Loucy (cell line): ENCODE measurements around the gene SSTR1.

ENCODE experiments used
- H2AFZ ChIP-seq: fragments of 200-600 bp; sonication (generic); 2 replicates; pipeline ENCODE4 v1.6.0; 2016; ENCODE audit warnings: antibody characterized with exemption, mild to moderate bottlenecking, low read length, moderate library complexity
- H3F3A ChIP-seq: fragments of 200-600 bp; 2 replicates; pipeline ENCODE4 v1.6.0; 2016; ENCODE audit warnings: antibody characterized with exemption, low read depth, mild to moderate bottlenecking
- H3K27me3 ChIP-seq: fragments of 200-600 bp; sonication (generic); 2 replicates; pipeline ENCODE4 v1.6.1; 2014; ENCODE audit warnings: low read length, mild to moderate bottlenecking; ENCODE audit not compliant: insufficient read depth, poor library complexity, severe bottlenecking
- H3K36me3 ChIP-seq: fragments of 200-600 bp; sonication (generic); 2 replicates; pipeline ENCODE4 v1.6.1; 2016; ENCODE audit warnings: low read length; ENCODE audit not compliant: insufficient read depth
- H3K4me1 ChIP-seq: fragments of 200-600 bp; sonication (generic); 2 replicates; pipeline ENCODE4 v1.5.1; 2014; ENCODE audit warnings: low read length, mild to moderate bottlenecking; ENCODE audit not compliant: insufficient read depth, poor library complexity, severe bottlenecking
- H3K4me2 ChIP-seq: fragments of 200-600 bp; sonication (generic); 2 replicates; pipeline ENCODE4 v1.6.0; 2014; ENCODE audit warnings: antibody characterized with exemption, low read length, low read depth, mild to moderate bottlenecking; ENCODE audit not compliant: poor library complexity, severe bottlenecking
- H3K4me3 ChIP-seq: fragments of 200-600 bp; sonication (generic); 2 replicates; pipeline ENCODE4 v1.5.1; 2014; ENCODE audit warnings: low read length, mild to moderate bottlenecking, mixed read lengths; ENCODE audit not compliant: poor library complexity, severe bottlenecking
- H3K79me2 ChIP-seq: fragments of 200-600 bp; sonication (generic); 2 replicates; pipeline ENCODE4 v1.6.1; 2014; ENCODE audit warnings: low read length; ENCODE audit not compliant: insufficient read depth
- H3K9ac ChIP-seq: fragments of 200-600 bp; sonication (generic); 2 replicates; pipeline ENCODE4 v1.6.0; 2014; ENCODE audit warnings: mild to moderate bottlenecking, low read depth, low read length, moderate library complexity; ENCODE audit not compliant: poor library complexity, severe bottlenecking
- H3K9me2 ChIP-seq: fragments of 200-600 bp; sonication (generic); replicated peaks from 2 replicates; pipeline ENCODE4 v1.6.1; 2016; ENCODE audit warnings: low read depth, low read length, mixed read lengths
- H3K9me3 ChIP-seq: fragments of 200-600 bp; sonication (generic); 2 replicates; pipeline ENCODE4 v1.6.1; 2014; ENCODE audit warnings: mild to moderate bottlenecking, antibody characterized with exemption, low read length, low read depth; ENCODE audit not compliant: insufficient read depth
- H4K20me1 ChIP-seq: fragments of 200-600 bp; sonication (generic); 2 replicates; pipeline ENCODE4 v1.6.0; 2014; ENCODE audit warnings: antibody characterized with exemption, low read length, mild to moderate bottlenecking; ENCODE audit not compliant: insufficient read depth, poor library complexity, severe bottlenecking
- EZH2phosphoT487 ChIP-seq: fragments of 200-600 bp; IDR thresholded peaks from 2 replicates; pipeline ENCODE4 v1.6.1; 2018; ENCODE audit warnings: antibody characterized with exemption, mild to moderate bottlenecking, moderate library complexity, borderline replicate concordance
- TF ChIP-seq, protein P1 (sequence below): fragments of 200-600 bp; sonication (generic); conservative IDR thresholded peaks from 2 replicates; pipeline ENCODE4 v1.5.1; 2014; ENCODE audit warnings: mild to moderate bottlenecking, antibody characterized with exemption, low read length

The SSTR1 gene

DNA sequence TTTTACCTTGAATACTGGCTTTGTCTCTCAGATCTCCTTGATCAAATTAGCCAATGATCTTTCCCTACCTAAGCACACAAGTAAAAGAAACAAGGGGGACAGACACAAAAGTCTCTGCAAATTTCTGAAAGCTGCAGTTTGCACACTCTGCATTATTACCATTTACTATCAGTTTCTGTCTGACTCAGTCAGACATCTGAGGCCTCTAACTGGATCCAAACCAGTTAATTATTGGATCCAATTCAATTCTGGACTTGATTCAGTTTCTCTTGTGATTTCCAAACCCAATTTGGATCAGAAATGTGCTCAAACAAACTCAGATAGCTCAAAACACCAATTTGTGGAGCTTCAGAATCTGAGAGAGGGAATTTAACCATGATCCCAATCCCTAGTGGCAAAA lies 16.6 kb downstream of the SSTR1 start:
- Histone ChIP-seq H2AFZ (no peak overlapping the region), H3K27me3 (peaks cover 4% of the 10 kb centered on the region), H3K36me3 (no peaks in the 10 kb centered on the region), H3K9ac (no peak overlapping the region), H3K4me3 (no peak overlapping the region), H3K79me2 (no peaks in the 10 kb centered on the region), H3K4me2 (no peak overlapping the region), H3K4me1 (no peaks in the 10 kb centered on the region), H3F3A (no peaks in the 10 kb centered on the region), H3K9me3 (no peaks in the 10 kb centered on the region), H4K20me1 (no peaks in the 10 kb centered on the region), H3K9me2 (no peaks in the 10 kb centered on the region)
- TF ChIP-seq EZH2phosphoT487, result no peak
- TF ChIP-seq, protein P1, sequence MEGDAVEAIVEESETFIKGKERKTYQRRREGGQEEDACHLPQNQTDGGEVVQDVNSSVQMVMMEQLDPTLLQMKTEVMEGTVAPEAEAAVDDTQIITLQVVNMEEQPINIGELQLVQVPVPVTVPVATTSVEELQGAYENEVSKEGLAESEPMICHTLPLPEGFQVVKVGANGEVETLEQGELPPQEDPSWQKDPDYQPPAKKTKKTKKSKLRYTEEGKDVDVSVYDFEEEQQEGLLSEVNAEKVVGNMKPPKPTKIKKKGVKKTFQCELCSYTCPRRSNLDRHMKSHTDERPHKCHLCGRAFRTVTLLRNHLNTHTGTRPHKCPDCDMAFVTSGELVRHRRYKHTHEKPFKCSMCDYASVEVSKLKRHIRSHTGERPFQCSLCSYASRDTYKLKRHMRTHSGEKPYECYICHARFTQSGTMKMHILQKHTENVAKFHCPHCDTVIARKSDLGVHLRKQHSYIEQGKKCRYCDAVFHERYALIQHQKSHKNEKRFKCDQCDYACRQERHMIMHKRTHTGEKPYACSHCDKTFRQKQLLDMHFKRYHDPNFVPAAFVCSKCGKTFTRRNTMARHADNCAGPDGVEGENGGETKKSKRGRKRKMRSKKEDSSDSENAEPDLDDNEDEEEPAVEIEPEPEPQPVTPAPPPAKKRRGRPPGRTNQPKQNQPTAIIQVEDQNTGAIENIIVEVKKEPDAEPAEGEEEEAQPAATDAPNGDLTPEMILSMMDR, result no peak

DNA sequence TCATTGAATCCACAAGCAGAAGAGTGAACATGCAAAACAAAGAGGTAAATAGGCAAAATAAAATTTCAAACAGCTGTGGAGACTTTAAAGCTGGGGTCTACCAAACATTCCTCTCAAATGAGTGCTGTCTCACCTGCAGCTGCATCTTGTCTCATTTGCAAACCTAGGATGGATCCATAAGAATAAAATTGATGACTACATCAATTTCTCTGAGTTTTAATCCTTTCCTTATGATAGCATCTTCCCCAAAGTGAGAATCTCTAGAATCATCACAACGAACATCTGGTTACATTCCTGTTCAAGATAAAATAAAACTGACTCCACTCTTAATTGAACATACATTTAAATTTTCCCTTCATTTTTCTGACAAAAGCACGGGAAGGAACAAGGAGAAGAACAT lies 18.2 kb downstream of the SSTR1 start:
- Histone ChIP-seq H3K4me2 (no peak overlapping the region), H3F3A (no peaks in the 10 kb centered on the region), H3K9ac (no peak overlapping the region), H3K4me1 (no peaks in the 10 kb centered on the region), H2AFZ (no peak overlapping the region), H3K4me3 (no peak overlapping the region), H3K27me3 (peaks cover 4% of the 10 kb centered on the region), H4K20me1 (no peaks in the 10 kb centered on the region), H3K36me3 (no peaks in the 10 kb centered on the region), H3K79me2 (no peaks in the 10 kb centered on the region), H3K9me3 (no peaks in the 10 kb centered on the region), H3K9me2 (no peaks in the 10 kb centered on the region)
- TF ChIP-seq EZH2phosphoT487, result no peak
- TF ChIP-seq, protein P1, result no peak

- H3K79me2 ChIP-seq, result no peaks in the 10 kb centered on the region
- H3F3A ChIP-seq, result no peaks in the 10 kb centered on the region
- no peaks in the 10 kb centered on the region for H3K36me3 ChIP-seq
- no peak overlapping the region for H3K4me3 ChIP-seq
- H3K9ac ChIP-seq, result no peak overlapping the region
- H4K20me1 ChIP-seq, result no peaks in the 10 kb centered on the region
- no peak overlapping the region for H2AFZ ChIP-seq
- H3K4me1 ChIP-seq, result no peaks in the 10 kb centered on the region
- H3K27me3 ChIP-seq, result peaks cover 4% of the 10 kb centered on the region
- H3K4me2 ChIP-seq, result no peak overlapping the region
- no peaks in the 10 kb centered on the region for H3K9me2 ChIP-seq
- H3K9me3 ChIP-seq, result no peaks in the 10 kb centered on the region
- TF ChIP-seq, protein P1, result no peak
- TF ChIP-seq EZH2phosphoT487, result no peak
Observed at GRCh38 chr14:38226366-38226765, 18.7 kb downstream of the SSTR1 start.
